Measurements from ENCODE around the gene GGNBP2.
A peak's percentile ranks its signal among the peaks of the same experiment; 100 is the strongest.
"Not testable (repeated sequence)": the region's sequence is repeated elsewhere in the genome, so short reads cannot be mapped to it uniquely, and the experiment has no call there.

GGNBP2 gene, protein sequence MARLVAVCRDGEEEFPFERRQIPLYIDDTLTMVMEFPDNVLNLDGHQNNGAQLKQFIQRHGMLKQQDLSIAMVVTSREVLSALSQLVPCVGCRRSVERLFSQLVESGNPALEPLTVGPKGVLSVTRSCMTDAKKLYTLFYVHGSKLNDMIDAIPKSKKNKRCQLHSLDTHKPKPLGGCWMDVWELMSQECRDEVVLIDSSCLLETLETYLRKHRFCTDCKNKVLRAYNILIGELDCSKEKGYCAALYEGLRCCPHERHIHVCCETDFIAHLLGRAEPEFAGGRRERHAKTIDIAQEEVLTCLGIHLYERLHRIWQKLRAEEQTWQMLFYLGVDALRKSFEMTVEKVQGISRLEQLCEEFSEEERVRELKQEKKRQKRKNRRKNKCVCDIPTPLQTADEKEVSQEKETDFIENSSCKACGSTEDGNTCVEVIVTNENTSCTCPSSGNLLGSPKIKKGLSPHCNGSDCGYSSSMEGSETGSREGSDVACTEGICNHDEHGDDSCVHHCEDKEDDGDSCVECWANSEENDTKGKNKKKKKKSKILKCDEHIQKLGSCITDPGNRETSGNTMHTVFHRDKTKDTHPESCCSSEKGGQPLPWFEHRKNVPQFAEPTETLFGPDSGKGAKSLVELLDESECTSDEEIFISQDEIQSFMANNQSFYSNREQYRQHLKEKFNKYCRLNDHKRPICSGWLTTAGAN

DNA sequence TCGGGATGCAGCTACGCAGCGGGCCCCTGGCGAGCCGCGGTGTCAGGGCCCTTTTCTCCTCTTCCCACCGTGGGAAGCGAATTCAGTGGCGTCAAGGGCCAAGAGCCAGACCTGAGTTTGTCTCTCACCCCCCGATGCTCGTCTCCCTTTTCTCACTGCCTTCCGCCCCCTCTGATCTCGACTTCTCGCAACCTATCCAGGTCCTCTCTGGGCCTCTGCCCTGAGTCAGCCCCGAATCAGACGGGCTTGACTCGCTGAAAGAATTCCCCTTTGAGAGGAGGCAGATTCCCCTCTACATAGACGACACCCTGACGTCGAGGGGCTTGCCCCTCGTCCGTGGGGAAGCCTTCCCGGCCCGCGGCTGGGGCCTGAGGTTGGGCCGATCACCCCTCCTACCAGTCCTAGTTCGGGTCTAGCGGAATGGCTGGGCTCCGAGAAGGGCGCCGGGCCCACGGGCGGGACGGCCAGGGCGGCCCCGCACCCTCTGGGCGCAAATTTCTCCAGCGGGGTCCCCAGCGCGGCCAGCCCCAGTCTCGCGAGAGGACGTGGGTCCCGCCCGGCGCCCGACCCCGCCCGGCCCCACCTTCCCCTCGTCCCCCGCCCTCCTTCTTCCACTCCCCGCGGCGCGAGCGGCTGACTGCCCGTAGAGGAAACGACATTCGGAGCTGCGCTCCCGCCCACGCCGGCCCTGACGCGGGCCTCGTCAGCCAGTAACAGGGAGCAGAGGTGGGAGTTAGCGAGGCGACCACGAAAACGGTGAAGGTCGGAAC, at the start of gene GGNBP2:
GGNBP2 (plus strand) TSS at position 613 of the 770 bp plus-strand sequence. CDS start 806 bp downstream, outside the sequence.
- peak; percentile 68 for DNase-seq

DNA sequence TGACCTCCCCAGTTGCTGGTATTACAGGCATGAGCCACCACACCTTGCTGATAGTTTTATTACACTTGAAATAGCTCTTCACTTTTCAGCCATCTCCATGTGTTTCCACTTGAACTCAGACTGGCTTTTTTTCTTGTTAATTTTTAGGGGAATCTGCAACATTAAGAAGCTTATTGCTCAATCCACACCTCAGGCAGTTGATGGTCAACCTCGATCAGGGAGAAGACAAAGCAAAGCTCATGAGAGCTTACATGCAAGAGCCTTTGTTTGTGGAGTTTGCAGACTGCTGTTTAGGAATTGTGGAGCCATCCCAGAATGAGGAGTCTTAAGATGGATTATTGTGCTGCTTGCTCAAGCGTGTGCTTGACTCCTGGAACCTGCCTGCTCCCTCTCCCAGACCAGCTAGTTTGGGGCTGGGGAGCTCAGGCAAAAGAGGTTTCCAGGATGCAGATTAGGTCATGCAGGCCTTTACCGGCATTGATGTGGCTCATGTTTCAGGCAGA, 49.6 kb upstream of the GGNBP2 start:
- DNase-seq, result no peak

DNA sequence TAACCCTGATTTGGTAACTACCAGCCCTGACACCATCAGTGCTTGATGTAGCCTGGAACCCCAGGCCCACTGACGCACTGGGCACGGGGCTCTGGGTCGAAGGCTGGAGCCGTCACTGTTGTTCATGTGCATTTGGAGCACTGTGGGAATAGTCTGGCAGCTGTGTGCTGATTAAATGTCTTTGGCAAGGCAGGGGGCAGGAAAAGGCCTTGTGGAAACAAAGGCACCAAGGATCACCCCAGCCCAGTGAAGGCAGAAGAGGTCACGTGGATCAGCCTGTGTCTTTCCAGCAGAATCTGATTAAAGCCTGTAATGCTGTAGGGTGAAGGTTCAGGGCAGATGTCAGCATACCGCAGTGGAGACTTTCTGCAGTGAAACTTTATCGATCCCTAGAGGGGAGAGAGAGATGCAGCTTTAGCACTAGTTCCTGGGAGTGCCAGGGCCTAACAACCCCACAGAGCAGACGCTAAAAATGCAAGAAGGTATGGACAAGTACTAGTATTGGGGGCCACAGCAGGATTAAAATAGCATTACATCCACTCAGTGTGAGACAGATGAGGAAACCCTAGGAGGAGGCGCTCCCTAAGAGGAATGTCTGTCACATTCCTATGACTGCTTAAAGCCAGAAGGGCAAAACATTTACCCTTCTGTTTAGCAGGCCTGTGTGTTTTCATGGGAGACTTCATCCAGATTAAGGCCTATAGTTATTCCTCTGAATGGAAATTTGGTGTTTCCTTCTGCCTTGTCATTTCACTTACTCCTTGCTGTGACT, 48.5 kb upstream of the GGNBP2 start:
- DNase-seq, result no peak

DNA sequence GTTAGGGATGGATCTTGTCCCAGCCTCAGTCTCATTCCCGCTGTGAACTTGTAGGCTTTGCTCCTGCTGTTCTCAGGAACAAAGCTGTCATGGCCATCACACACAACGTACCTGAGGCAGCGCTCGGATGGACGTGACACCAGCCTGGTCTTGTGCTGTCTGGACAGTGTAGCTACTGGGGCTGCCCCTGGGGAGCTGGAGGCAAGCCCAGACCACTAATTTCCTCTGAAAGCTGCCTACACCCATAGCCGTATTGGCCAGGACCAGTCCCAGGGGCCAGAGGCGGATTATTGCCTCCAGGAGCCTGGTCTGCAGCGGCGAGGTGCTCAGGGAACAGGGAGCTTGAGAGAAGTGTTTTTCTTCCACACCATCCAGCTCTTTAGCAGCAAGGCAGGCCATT, 46.6 kb upstream of the GGNBP2 start:
- no peak for DNase-seq

DNA sequence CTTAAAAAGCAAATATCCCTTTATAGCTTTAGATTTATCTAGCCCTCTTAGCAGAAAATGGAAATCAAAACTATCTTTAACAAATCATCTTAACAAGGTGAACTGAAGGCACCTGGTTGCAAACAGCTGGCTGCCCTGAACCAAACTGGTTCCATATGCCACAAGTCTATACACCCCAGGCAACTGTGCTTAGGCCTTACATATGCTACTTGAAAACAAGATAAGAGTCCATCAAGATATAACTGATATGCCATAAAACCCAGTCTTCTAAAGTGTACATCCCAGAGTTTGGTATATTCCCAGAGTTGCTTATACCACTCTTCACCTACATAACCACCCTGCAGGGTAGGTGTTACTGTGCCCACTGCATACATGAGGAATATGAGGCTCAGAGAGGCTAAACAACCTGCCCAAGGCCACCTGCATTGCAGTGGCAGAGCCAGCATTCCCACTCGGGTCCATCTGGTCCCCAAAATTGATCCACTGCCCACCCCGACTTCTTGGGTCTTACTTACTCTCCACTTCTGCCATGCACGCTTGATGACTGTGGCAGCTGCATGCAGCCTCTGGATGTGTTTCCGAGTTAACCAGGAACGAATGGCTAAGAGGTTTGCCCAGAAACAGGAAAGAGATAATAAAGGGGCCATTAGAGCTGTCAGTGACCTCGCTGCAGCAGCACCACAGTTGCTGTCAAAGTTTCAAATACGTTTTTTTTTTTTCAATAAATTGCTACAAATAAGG, 46.0 kb upstream of the GGNBP2 start:
- no peak for DNase-seq

DNA sequence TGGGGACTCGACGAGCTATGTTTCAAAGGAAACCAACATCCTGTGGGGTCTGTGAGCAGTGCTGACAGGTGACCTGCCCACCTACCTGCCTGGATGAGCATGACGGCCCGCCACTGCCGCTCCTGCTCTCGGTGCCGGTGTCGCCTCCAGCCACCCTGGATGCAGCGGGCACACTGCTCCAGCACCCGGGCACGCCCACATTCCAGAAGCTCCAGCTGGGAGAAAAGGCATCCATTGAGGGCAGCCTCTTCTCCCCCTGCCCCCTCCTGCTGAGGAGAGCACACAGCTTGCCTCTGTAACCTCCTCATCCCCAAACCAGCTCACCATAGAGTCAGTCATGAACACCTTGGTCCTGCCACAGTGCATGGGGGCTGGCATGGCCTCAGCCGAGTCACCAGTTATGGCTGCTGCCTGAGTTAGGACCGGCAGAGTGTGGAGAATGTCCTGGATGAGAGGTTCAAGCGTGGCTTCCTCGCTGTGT, 43.9 kb upstream of the GGNBP2 start:
- no peak for DNase-seq

DNA sequence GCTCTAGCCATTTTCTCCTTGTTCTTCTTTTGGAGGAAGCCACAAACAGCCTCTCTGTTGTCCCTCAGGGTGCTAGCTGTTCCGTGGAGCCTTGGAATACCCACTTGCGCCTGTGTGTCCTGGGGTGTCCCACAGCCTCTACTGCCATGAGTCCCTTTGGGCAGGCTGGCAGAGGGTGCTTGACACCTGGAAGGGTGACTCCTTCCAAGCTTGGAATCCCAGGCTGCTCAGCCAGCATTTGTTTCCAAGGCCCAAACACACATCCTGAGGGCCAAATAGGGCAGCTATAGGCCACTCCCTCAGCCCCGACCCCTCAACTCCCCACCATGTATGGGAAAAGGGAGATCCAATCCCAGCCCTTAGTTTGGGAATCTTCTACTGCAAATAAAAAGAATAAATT, 43.4 kb upstream of the GGNBP2 start:
- no peak for DNase-seq

DNA sequence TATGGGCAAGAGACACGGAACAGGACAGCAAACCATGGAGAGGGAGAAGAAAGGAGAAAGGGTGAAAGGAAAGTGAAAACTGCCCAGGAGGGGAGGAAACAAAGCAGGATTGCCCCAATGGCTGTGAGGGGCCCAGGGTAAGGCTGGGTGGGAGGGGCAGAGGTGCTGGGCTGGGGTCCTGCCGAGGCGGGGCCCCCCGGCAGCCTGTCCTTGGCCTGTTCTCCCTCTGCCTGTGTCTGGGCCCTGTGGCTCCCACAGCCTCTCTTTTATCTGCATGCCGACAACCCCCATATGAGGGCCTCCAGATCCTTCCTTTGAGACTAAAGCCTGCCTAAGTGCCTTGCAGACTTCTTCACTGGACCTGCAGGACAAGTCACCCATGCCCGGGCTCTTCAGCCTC, 42.8 kb upstream of the GGNBP2 start:
- DNase-seq, result no peak

DNA sequence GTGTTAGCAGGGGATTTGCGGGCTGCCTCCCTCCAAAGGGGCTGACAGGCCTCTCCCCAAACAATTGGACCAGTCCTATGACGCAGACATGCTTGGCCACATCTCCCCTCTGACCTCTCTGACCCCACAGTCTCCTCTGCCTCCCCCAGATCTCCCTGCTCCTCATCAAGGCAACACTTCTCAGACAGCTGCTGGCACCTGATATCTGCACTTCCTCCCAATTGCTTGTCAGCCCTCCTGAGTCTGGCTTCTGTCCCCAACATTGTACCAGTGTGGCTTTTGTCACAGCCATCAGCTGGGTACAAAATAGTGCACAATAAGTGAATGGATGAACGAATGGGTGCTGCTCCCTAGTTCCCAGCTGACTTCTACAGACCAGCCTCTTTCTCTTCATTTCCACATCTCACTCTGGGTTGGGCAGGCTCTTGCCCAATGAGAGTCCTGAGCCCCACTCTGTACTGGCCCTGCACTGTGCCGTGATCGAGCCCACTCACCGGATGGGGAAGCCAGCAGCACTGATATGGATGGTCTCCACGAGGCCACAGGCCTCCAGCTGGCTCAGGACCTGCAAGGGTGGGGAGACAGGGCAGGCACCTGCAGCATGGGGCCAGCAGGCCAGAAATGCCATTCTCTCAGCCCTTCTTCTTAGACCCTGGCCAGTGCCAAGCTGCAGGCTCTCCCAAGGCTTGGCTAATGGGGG, 41.1 kb upstream of the GGNBP2 start:
- DNase-seq, result no peak

DNA sequence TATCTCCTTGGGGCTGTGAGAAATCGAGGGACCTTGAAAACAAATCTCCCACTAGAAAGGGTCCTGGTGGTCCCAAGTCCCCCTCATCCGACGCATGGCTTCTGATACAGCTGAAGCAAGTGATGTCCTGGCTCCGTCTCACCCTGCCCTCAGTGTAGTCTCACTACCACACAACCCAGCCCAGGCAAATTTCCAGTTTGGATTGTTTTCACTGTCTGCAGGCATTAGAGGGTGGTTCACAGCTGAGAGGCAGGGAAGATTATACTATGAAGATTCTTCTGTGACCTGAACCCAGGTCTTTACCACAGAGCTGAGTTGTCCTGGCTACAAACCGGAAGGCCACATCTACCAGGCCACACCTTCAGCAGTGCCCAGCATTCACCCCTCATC, 40.6 kb upstream of the GGNBP2 start:
- DNase-seq, result no peak

DNA sequence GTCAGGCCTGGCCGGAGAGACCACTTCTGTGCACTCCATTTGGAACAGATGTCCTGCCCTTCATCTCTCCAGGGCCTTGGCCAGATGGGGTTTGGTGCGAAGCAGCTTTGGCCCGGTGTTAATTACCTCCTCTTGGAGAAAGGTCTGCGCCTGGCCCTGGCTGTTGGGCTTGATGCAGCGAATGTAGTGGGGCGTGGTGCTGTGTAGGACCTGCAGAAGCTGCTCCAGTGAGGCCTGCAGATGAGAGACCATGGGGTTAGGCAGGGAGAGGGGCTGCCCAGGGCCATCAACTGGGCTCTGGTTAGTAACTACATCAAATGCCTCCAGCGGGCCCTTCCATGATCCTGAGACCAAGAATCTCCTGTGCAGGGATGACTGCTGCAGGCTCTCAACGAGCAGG, 39.5 kb upstream of the GGNBP2 start:
- no peak for DNase-seq

DNA sequence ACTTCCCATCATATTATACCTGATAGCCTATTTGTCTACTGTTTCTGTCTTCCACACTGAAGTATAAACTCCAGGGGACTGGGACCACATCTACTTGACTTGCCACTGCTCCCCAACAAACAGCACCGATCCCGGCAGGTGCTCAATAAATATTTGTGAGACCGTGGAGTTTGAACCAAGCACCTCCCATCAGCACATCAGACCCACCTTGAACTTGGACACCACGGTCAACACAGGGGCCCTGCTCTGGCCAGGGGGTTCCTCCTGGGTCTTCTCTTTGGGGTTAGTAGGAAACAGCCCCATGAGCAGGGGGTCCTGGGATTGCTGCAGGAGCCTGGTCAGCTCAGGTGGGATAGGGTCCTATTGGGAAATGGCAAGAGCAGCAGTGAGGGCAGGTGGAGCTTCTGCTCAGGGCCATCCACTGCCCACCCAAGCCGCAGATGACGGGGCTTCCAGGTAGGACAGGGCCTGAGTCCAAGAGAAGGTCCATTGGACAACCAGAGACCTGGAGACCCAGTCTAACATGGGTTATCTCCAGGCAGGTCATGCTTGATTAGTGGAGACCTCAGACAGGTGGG, 38.4 kb upstream of the GGNBP2 start:
- no peak for DNase-seq

DNA sequence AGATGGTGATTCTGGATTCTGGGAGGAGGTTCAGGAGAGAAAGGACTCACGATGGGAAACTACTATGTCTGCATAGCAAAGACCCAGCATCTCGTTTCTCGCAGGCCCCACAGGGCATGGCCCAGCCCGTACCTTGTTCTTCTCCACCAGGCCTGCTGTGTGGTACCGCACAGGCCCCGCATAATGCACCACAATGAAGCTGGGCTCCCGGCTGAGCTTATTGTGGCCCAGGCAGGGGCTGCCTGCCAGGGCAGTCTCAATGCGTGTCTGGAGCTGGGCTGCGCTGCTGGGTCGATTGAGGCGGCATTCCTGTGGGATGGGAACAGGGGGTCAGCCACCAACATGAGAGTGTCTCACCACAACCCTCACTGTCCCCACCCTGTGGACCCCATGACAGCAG, 37.9 kb upstream of the GGNBP2 start:
- DNase-seq, result no peak

DNA sequence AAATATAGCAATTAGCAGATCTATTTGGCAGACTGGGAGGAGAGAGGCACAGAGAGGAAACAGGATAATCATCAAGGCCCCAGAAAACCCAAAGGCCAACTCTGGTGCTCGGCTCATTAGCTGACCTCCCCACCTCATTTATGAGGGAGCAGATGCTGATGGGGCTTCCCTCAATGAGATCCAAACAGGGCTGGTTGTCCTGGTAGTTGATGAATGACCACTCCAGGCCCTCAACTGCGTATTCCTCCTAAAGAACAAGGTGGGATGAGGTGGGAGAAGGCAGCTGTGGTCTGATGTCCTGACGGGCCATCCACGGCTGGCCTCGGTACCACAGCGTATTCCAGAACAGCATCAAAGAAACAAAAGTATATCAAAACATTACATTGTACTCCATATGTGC, 37.5 kb upstream of the GGNBP2 start:
- no peak for DNase-seq

DNA sequence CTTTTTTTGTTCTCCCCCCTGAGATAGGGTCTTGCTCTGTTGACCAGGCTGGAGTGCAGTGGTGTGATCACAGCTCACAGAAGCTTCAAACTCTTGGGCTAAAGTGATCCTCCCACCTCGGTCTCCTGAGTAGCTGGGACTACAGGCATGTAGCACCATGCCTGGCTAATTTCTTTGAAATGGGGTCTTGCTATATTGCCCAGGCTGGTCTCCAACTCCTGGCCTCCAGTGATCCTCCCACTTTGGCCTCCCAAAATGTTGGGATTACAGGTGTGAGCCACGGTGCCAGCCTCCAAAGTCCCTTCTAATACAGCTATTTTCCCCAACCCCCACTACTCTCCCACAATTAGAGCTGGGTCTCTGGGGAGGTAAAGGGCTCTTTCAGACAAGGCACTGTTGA, 36.3 kb upstream of the GGNBP2 start:
- DNase-seq, result not testable (repeated sequence)

DNA sequence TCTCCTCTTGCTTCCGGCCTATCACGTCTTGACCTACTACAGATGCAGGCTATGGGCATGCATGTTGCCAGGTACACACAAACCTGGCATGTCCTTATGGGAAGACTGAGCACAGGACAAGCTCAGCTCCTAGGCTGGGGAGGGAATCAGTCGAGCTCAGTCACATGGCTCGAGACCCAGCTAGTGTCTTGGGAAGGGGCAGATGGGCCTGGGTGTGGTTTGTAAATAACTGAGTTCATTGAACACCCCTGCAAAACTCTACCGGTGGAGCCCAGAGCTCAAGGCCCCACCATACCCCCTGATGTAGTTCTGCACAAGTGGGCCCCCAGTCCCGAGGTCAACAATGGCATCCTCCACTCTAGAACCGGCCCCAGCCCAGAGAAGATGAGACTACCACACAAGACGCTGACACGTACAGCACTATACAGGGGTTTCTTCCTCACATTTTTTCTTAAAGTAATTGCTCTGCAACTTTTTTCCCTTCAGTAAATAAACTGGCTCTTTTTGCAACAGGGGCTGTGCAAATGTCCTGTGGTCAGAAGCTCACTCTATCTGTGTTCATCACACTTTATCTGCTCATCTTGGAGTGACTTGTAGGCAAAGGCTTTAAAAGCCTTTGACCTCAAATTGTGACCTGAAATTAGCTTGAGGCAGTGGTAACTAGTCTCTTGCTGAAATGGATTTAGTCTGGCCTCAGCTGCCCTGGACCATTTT, 35.3 kb upstream of the GGNBP2 start:
- no peak for DNase-seq

DNA sequence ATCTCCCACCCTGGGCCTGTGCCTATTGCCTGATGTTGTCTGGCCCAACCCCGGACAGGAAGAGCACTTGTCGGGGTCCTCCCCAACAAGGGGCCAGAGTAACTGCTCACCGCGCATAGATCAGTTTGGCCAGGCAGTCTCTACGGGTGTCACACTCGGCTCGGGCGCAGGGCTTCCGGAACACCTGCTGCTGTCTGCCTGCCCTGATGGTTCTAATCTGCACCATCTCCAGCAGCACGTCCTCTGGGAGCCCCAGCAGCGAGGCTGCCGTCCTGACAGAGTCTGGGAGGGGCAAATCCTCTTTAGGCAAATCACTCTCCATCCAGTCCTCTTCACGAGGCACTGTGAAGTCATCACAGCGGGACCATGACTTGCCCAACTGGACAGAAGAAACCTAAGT, 34.1 kb upstream of the GGNBP2 start:
- no peak for DNase-seq

DNA sequence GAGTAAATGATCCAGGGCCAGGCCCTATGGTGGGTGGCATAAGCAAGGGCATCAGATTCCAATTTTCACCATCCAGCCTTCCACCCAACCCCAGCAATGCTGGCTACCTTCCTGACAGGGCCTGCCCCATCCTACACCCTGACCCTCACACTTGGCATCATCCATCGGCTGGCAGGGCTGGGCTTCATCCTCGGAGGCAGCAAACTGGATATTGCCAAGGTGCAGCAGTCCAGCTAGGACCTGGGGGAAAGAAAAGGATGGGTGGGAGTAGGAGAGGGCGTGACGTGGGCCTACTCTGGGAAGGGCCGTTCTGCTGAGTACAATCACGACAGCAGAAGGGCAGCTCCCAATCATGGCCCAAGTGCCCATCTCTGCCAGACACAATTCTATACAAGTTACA, 33.5 kb upstream of the GGNBP2 start:
- DNase-seq, result no peak

DNA sequence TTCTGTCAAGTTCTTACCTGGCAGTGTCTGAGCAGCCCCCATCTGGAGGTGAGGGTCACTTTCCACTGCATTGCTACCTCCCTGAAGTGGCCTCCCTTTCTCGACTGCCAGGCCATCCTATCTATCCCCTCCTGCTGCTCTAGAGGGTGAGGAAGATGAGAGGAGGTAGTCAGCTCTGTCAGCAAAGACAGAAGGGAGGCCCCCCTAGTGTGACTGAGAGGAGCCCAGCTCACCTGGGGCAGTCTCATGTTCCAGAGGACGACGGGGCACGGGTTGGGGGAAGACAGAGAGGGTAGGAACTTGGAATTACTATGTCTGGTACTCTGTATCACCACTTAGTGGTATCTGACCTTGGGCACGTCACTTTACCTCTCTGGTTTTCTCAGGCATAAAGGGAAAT, 32.1 kb upstream of the GGNBP2 start:
- DNase-seq, result no peak

DNA sequence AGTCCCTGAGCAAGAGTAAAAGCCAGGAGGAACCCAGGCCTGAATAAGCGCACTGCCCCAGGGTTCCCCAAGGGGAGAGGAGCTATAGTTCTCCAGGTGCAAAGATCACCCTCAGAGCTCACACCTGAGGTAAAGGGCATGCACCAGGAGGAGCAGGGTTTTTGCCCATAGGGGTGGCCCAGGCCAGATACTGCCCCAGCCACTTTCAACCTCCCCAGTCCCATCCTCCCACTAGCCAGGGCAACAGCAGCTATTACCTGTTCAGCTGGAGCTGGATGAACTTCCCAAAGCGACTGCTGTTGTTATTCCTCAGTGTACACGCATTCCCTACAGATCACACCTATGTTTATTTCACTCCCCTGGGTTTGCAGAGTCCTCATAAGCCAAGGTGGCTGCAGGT, 29.9 kb upstream of the GGNBP2 start:
- no peak for DNase-seq

Data from NCI-H1694 (cell line).